Activated CD8-positive, alpha-beta T cell treated with anti-CD3 and anti-CD28 coated beads for 36 hours (primary cell): Measurements from ENCODE around the gene HRH1. TPM values are rescaled to one million over a fixed set of nuclear protein-coding genes. Genes with fewer than 3 reads are reported as not detected.

ENCODE experiments used
- ATAC-seq: fragments of 200-7000 bp; cut with Tn5 transposase; one replicate; pipeline ENCODE4 v1.10.0; 2021; ENCODE audit warnings: mild to moderate bottlenecking, moderate library complexity
- CTCF ChIA-PET: fragments of 350-600 bp; sonication (Branson Sonifier 250); formaldehyde crosslinking; loops from one replicate; lab custom pipeline; 2021; ENCODE audit warnings: antibody characterized with exemption; lab: Charles Lee
- POLR2A ChIA-PET: fragments of 350-600 bp; sonication (Branson Sonifier 250); formaldehyde crosslinking; loops from one replicate; lab custom pipeline; 2021; ENCODE audit warnings: antibody characterized with exemption; lab: Charles Lee
- DNase-seq: peaks from one replicate; pipeline ENCODE4 v3.0.0-alpha.2; 2020
- H3K27ac Mint-ChIP-seq: one replicate; pipeline ENCODE4 v1.8.0; 2021; ENCODE audit warnings: mild to moderate bottlenecking, mixed read lengths
- H3K27me3 Mint-ChIP-seq: one replicate; pipeline ENCODE4 v1.8.0; 2021; ENCODE audit warnings: mixed read lengths
- H3K36me3 Mint-ChIP-seq: one replicate; pipeline ENCODE4 v1.8.0; 2021; ENCODE audit warnings: low read depth, mixed read lengths
- H3K4me1 Mint-ChIP-seq: one replicate; pipeline ENCODE4 v1.8.0; 2021; ENCODE audit warnings: low read depth, mixed read lengths
- H3K4me3 Mint-ChIP-seq: one replicate; pipeline ENCODE4 v1.8.0; 2021; ENCODE audit warnings: mild to moderate bottlenecking, moderate library complexity, mixed read lengths
- H3K9me3 Mint-ChIP-seq: one replicate; pipeline ENCODE4 v1.8.0; 2021; ENCODE audit warnings: mixed read lengths
- CTCF ChIP-seq: fragments of 200-600 bp; IDR thresholded peaks from one replicate; pipeline ENCODE4 v1.8.0; 2022; ENCODE audit warnings: antibody characterized with exemption, mild to moderate bottlenecking
- intact Hi-C: fragments of 100-400 bp; cut with micrococcal nuclease; formaldehyde crosslinking; loops from one replicate; pipeline ENCODE4 v1.10.0; 2022
- total RNA-seq, 2 experiments: library from RNA; stranded (reverse); gene quantifications; one replicate each; pipeline ENCODE4 v1.2.3, GENCODE V29; 2021

HRH1 gene
- total RNA-seq, 2 experiments from 2014 or later: 0.34 to 0.59 TPM

- Mint-ChIP-seq H3K4me1 (no peaks in the 10 kb centered on the region), H3K36me3 (no peaks in the 10 kb centered on the region), H3K27ac (no peak overlapping the region), H3K9me3 (no peaks in the 10 kb centered on the region), H3K4me3 (no peak overlapping the region), H3K27me3 (peaks cover 1% of the 10 kb centered on the region)
- DNase-seq: no peak
- intact Hi-C loops: no loop called here
- ChIA-PET POLR2A (no interaction called here), CTCF (no interaction called here)
- no peak for ATAC-seq
- TF ChIP-seq CTCF: no peak
These were observed 65.9 kb downstream of the HRH1 start for GRCh38 chr3:11220230-11220629.

GRCh38 chr3:11221818-11222415 is 67.6 kb downstream of the HRH1 start:
- Mint-ChIP-seq H3K9me3 (no peaks in the 10 kb centered on the region), H3K27me3 (peaks cover 1% of the 10 kb centered on the region), H3K4me1 (peaks cover 10% of the 10 kb centered on the region), H3K27ac (no peak overlapping the region), H3K36me3 (no peaks in the 10 kb centered on the region), H3K4me3 (no peak overlapping the region)
- no peak for TF ChIP-seq CTCF
- DNase-seq (no peak), ATAC-seq (no peak)
- CTCF ChIA-PET: interaction anchor here (1.3 kb wide), 1 partner anchor 162 kb away, joined by 3 read pairs; no protein-coding TSS in a partner anchor
- POLR2A ChIA-PET: no interaction called here
- intact Hi-C loops: no loop called here

DNA sequence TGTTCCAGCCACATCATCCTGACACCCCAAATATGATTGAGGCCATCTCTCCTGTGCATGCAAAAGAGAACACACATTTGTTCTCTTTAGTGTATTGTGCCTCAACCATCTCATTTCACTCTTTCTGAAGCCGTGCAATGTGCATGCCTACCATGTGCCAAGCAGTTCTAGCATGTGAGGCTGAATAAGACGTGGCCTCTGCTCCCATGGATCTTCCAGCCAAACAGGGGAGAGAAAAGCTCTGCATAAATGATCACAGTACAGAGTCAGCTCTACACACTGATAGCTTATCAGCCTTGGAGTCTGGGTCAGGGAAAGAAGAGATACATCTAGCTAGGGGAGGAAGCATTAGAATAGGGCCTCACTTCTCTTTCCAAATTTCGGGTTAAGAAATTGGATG is 69.7 kb downstream of the HRH1 start:
- H3K27ac Mint-ChIP-seq: no peak overlapping the region
- intact Hi-C loops: no loop called here
- ATAC-seq: no peak
- H3K27me3 Mint-ChIP-seq: peaks cover 1% of the 10 kb centered on the region
- POLR2A ChIA-PET: no interaction called here
- no peak for DNase-seq
- no peak for TF ChIP-seq CTCF
- H3K4me3 Mint-ChIP-seq: no peak overlapping the region
- no peaks in the 10 kb centered on the region for H3K9me3 Mint-ChIP-seq
- H3K36me3 Mint-ChIP-seq: no peaks in the 10 kb centered on the region
- CTCF ChIA-PET: no interaction called here
- H3K4me1 Mint-ChIP-seq: peaks cover 16% of the 10 kb centered on the region

DNA sequence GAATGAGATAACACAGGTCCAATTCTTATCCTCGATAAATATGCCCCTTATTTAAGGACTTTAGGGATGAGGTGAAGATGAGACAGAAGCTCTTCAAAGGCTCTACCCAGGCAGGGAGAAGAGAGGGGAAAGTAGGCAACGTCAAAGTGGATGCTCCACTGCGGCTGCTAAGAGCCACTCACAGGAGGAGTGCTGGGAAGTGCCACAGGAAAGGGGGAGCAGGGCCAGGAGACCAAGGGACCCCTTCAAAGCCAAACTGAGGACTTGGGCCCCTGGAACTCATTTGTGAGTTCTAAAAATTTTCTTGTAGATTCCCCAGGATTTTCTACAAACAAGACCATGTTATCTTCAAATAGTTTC is 70.6 kb downstream of the HRH1 start:
- ATAC-seq (no peak), DNase-seq (no peak)
- POLR2A ChIA-PET: no interaction called here
- H3K27ac Mint-ChIP-seq: no peak overlapping the region
- no peak for TF ChIP-seq CTCF
- no peaks in the 10 kb centered on the region for H3K9me3 Mint-ChIP-seq
- CTCF ChIA-PET: no interaction called here
- H3K36me3 Mint-ChIP-seq: no peaks in the 10 kb centered on the region
- H3K4me3 Mint-ChIP-seq: no peak overlapping the region
- H3K27me3 Mint-ChIP-seq: no peaks in the 10 kb centered on the region
- intact Hi-C loops: no loop called here
- H3K4me1 Mint-ChIP-seq: peaks cover 16% of the 10 kb centered on the region

- intact Hi-C loops: no loop called here
- Mint-ChIP-seq H3K9me3 (no peaks in the 10 kb centered on the region), H3K4me3 (no peak overlapping the region), H3K27ac (no peak overlapping the region), H3K27me3 (no peaks in the 10 kb centered on the region), H3K4me1 (peaks cover 16% of the 10 kb centered on the region), H3K36me3 (no peaks in the 10 kb centered on the region)
- DNase-seq: no peak
- POLR2A ChIA-PET: interaction anchor here (0.9 kb wide), 1 partner anchor 10 kb away, joined by 3 read pairs; no protein-coding TSS in a partner anchor
- TF ChIP-seq CTCF: no peak
- no peak for ATAC-seq
- CTCF ChIA-PET: interaction anchor here (0.8 to 1.5 kb wide), 2 partner anchors 10 to 11 kb away, joined by 3 to 4 read pairs; no protein-coding TSS in a partner anchor
These were observed 71.7 kb downstream of the HRH1 start for GRCh38 chr3:11226042-11226370.
